Measurements from ENCODE around the gene ATXN1. TPM values are rescaled to one million over a fixed set of nuclear protein-coding genes. Genes with fewer than 3 reads are reported as not detected.

ATXN1 gene
- polyA plus RNA-seq, 1 donor from 2014 or later, result 28.2 TPM

DNA sequence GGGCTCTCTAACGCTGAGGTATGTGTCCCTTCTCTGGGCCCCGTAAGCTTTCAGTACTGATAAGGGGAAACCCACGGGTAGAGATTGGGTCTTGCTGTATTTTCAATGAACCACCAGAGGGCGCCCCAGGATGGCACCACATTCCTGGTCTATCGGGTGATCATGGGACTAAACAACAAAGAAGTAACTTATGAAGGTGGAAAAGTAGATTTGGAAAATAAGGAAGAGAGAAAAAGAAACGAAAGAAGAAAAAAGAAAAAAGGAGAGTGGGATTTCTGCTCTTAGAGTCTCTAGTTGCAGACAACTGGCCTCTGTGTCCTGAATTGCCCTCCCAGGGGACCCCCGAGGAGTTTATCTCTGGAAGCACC, 429.1 kb downstream of the ATXN1 start:
- Histone ChIP-seq H3K9me2 (ENCODE audit: insufficient read depth, low read length) (no peaks in the 10 kb centered on the region), H3K4me3 (ENCODE audit: low read length) (peak overlapping the region; percentile 52), H3K9me3 (ENCODE audit: low read length) (no peaks in the 10 kb centered on the region), H3K36me3 (ENCODE audit: insufficient read depth, low read length) (no peaks in the 10 kb centered on the region), H3F3A (ENCODE audit: insufficient read depth, low read length, poor library complexity, severe bottlenecking) (no peaks in the 10 kb centered on the region), H4K20me1 (ENCODE audit: insufficient read depth) (no peaks in the 10 kb centered on the region), H3K4me2 (ENCODE audit: low read length) (peak overlapping the region; percentile 42), H3K27me3 (ENCODE audit: insufficient read depth, low read depth, low read length) (no peaks in the 10 kb centered on the region), H3K27ac (ENCODE audit: low read length) (peak overlapping the region; percentile 86), H3K9ac (ENCODE audit: low read length) (peak overlapping the region; percentile 60), H2AFZ (ENCODE audit: low read depth, low read length) (no peak overlapping the region), H3K79me2 (replicated peaks; ENCODE audit: insufficient read depth, low read length) (no peaks in the 10 kb centered on the region)
- TF ChIP-seq RAD21 (conservative IDR thresholded peaks at IDR 0.05) (peak; percentile 95), SMC3 (conservative IDR thresholded peaks at IDR 0.05; ENCODE audit: poor library complexity) (peak; percentile 93), POLR2AphosphoS5 (IDR thresholded peaks at IDR 0.05) (no peak)
- TF ChIP-seq, protein P1, sequence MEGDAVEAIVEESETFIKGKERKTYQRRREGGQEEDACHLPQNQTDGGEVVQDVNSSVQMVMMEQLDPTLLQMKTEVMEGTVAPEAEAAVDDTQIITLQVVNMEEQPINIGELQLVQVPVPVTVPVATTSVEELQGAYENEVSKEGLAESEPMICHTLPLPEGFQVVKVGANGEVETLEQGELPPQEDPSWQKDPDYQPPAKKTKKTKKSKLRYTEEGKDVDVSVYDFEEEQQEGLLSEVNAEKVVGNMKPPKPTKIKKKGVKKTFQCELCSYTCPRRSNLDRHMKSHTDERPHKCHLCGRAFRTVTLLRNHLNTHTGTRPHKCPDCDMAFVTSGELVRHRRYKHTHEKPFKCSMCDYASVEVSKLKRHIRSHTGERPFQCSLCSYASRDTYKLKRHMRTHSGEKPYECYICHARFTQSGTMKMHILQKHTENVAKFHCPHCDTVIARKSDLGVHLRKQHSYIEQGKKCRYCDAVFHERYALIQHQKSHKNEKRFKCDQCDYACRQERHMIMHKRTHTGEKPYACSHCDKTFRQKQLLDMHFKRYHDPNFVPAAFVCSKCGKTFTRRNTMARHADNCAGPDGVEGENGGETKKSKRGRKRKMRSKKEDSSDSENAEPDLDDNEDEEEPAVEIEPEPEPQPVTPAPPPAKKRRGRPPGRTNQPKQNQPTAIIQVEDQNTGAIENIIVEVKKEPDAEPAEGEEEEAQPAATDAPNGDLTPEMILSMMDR (IDR thresholded peaks at IDR 0.05; ENCODE audit: poor library complexity, severe bottlenecking), result peak; percentile 92

DNA sequence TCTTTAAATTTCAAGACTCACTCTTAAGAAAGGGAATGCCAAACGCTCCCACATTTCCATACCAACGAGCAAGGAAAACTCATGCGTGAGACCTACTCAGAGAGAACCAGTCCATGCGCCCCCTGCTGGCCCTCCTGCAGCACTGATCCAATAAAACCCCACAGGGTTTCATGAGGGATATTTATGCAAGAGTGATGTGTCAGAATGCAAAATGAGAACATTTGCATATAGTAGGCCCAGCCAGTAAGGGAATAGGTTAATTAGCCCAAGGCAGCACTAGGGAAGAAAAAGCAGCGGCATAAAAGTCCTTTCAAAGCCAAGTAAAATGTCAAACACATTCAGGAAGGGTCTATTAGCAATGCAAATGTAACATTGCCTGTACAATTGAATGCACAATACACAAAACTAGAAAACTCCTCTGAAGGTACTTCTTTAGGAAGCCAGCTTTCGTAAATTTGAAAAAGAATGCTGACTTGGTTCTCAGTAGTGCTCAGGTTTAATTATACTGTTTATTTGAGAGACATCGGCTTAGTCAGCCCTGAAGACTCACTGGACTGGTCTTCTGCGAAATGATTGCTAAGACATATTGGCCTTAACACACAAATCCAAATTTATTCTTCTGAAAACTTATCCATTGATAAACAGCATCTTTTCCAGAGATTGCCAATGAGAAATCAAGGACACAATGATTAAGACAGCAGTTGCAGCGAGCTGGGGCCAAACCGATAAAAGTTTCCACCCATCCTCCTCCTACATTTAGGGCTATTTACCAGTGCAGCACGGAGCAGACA, 429.7 kb downstream of the ATXN1 start:
- peak overlapping the region; percentile 86 for H3K27ac ChIP-seq (ENCODE audit: low read length)
- no peaks in the 10 kb centered on the region for H3K27me3 ChIP-seq (ENCODE audit: insufficient read depth, low read depth, low read length)
- no peaks in the 10 kb centered on the region for H3K9me2 ChIP-seq (ENCODE audit: insufficient read depth, low read length)
- no peaks in the 10 kb centered on the region for H3K36me3 ChIP-seq (ENCODE audit: insufficient read depth, low read length)
- no peaks in the 10 kb centered on the region for H3K79me2 ChIP-seq (replicated peaks; ENCODE audit: insufficient read depth, low read length)
- H2AFZ ChIP-seq (ENCODE audit: low read depth, low read length), result no peak overlapping the region
- H3K4me3 ChIP-seq (ENCODE audit: low read length), result peak overlapping the region; percentile 52
- H3K9me3 ChIP-seq (ENCODE audit: low read length), result no peaks in the 10 kb centered on the region
- no peaks in the 10 kb centered on the region for H3F3A ChIP-seq (ENCODE audit: insufficient read depth, low read length, poor library complexity, severe bottlenecking)
- H3K4me2 ChIP-seq (ENCODE audit: low read length), result peak overlapping the region; percentile 42
- H4K20me1 ChIP-seq (ENCODE audit: insufficient read depth), result no peaks in the 10 kb centered on the region
- no peak for TF ChIP-seq EZH2 (IDR thresholded peaks at IDR 0.05; ENCODE audit: borderline replicate concordance, insufficient read depth, low read length, poor library complexity, severe bottlenecking)
- no peak for TF ChIP-seq TAF1 (IDR thresholded peaks at IDR 0.05; ENCODE audit: low read depth)
- peak; percentile 67 for TF ChIP-seq RAD21 (conservative IDR thresholded peaks at IDR 0.05)
- peak; percentile 9 for TF ChIP-seq POLR2AphosphoS5 (IDR thresholded peaks at IDR 0.05)
- no peak for TF ChIP-seq EP300 (conservative IDR thresholded peaks at IDR 0.05; ENCODE audit: poor library complexity, severe bottlenecking)
- TF ChIP-seq MXI1 (conservative IDR thresholded peaks at IDR 0.05; ENCODE audit: poor library complexity, severe bottlenecking), result no peak
- TF ChIP-seq, protein P1 (IDR thresholded peaks at IDR 0.05; ENCODE audit: poor library complexity, severe bottlenecking), result peak; percentile 88
- TF ChIP-seq, protein P2, sequence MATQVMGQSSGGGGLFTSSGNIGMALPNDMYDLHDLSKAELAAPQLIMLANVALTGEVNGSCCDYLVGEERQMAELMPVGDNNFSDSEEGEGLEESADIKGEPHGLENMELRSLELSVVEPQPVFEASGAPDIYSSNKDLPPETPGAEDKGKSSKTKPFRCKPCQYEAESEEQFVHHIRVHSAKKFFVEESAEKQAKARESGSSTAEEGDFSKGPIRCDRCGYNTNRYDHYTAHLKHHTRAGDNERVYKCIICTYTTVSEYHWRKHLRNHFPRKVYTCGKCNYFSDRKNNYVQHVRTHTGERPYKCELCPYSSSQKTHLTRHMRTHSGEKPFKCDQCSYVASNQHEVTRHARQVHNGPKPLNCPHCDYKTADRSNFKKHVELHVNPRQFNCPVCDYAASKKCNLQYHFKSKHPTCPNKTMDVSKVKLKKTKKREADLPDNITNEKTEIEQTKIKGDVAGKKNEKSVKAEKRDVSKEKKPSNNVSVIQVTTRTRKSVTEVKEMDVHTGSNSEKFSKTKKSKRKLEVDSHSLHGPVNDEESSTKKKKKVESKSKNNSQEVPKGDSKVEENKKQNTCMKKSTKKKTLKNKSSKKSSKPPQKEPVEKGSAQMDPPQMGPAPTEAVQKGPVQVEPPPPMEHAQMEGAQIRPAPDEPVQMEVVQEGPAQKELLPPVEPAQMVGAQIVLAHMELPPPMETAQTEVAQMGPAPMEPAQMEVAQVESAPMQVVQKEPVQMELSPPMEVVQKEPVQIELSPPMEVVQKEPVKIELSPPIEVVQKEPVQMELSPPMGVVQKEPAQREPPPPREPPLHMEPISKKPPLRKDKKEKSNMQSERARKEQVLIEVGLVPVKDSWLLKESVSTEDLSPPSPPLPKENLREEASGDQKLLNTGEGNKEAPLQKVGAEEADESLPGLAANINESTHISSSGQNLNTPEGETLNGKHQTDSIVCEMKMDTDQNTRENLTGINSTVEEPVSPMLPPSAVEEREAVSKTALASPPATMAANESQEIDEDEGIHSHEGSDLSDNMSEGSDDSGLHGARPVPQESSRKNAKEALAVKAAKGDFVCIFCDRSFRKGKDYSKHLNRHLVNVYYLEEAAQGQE (IDR thresholded peaks at IDR 0.05; ENCODE audit: borderline replicate concordance), result peak; percentile 90
- TF ChIP-seq SMC3 (conservative IDR thresholded peaks at IDR 0.05; ENCODE audit: poor library complexity), result peak; percentile 74
- peak overlapping the region; percentile 60 for H3K9ac ChIP-seq (ENCODE audit: low read length)

Measured in neural cell (in vitro differentiated cells).